Gastrocnemius medialis (tissue), 4 donors: ENCODE measurements around the gene HTR3A. TPM values are rescaled to one million over a fixed set of nuclear protein-coding genes. Genes with fewer than 3 reads are reported as not detected.

Source experiments
- ATAC-seq, 2 donors: fragments of 150-250 bp; one replicate each; pipeline ENCODE4 v1.9.1; 2016
- DNase-seq, 2 donors: peaks; one replicate each; pipeline ENCODE4 v3.0.0-alpha.2; 2019
- H3K27ac ChIP-seq, 4 donors: fragments of 200-600 bp; sonication (generic); 1 replicate in 1 of 4; 2 replicates in 3 of 4; pipeline ENCODE4 v1.5.1; 2016 to 2018; ENCODE audit warnings: mild to moderate bottlenecking in 2 of 4, moderate library complexity in 1 of 4
- H3K27me3 ChIP-seq, 3 donors: fragments of 200-600 bp; sonication (generic) in 2 of 3; 1 replicate in 1 of 3; 2 replicates in 2 of 3; pipeline versions ENCODE4 v1.5.1 to v1.6.0; 2016 to 2019; ENCODE audit warnings: mild to moderate bottlenecking in 1 of 3, moderate library complexity in 1 of 3
- H3K36me3 ChIP-seq, 2 donors: fragments of 200-600 bp; sonication (generic) in 1 of 2; one replicate each; pipeline ENCODE4 v1.5.1; 2017 to 2018
- H3K4me1 ChIP-seq, 2 donors: fragments of 200-600 bp; sonication (generic) in 1 of 2; one replicate each; pipeline ENCODE4 v1.5.1; 2016 to 2017; ENCODE audit warnings: mild to moderate bottlenecking in 2 of 2
- H3K4me3 ChIP-seq, 4 donors: fragments of 200-600 bp; sonication (generic) in 3 of 4; 1 replicate in 1 of 4; 2 replicates in 3 of 4; pipeline ENCODE4 v1.5.1; 2016 to 2019; ENCODE audit warnings: mild to moderate bottlenecking in 2 of 4
- H3K9me3 ChIP-seq, 3 donors: fragments of 200-600 bp; sonication (generic) in 2 of 3; 1 replicate in 1 of 3; 2 replicates in 2 of 3; pipeline ENCODE4 v1.5.1; 2016 to 2019
- CTCF ChIP-seq, 5 experiments: fragments of 450-650 bp in 3 of 5; fragments of 200-600 bp in 2 of 5; sonication (generic) in 2 of 5; IDR thresholded peaks in 4 of 5; conservative IDR thresholded peaks in 1 of 5; 1 replicate in 4 of 5; 2 replicates in 1 of 5; pipeline ENCODE4 v1.5.1; 2016 to 2019; ENCODE audit warnings: antibody characterized with exemption in 5 of 5, mild to moderate bottlenecking in 3 of 5, moderate library complexity in 3 of 5
- POLR2A ChIP-seq, 2 donors: fragments of 450-650 bp; IDR thresholded peaks; one replicate each; pipeline ENCODE4 v1.6.1; 2017; ENCODE audit warnings: antibody characterized with exemption in 2 of 2, mild to moderate bottlenecking in 2 of 2, moderate library complexity in 2 of 2
- in situ Hi-C, 4 donors: fragments of 200-750 bp; cut with MboI; loops; one replicate each; pipeline versions ENCODE4 v1.15.0 to v1.8.0; 2017; ENCODE audit warnings: low sequenced_read_pairs in 4 of 4
- intact Hi-C: fragments of 100-400 bp; cut with DNase I; formaldehyde crosslinking; loops from one replicate; pipeline ENCODE4 v1.15.1; 2023; ENCODE audit warnings: low total_unique reads
- total RNA-seq, 4 donors: library from RNA; depleted of rRNA; stranded (reverse); fragments of >200 nt; gene quantifications; one replicate each; pipeline versions ENCODE4 v1.1.0 to v1.2.3, GENCODE V29; 2016

Gene HTR3A
- total RNA-seq, 4 donors from 2014 or later, result not detected

DNA sequence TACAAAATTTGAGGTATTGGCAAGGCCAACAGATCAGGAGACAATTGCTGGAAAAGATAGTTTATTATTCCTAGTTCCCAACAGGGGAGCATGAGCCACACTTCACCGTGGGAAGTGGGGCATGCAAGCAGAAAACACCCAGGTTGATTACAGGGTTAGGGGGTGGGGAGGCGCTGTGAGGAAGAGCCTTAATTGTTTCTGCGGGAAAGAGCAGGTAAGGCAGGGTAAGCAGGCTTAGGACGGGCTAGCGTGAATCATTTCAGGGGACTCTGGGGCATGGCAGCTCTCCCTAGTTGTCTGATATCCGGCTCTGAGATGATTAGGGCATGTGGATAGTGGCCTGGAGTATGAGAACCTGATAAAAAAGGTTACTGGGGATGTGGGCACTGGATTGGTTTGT, 20.7 kb upstream of the HTR3A start:
- intact Hi-C loops, result no loop called here
- Histone ChIP-seq H3K9me3 (no peaks in the 10 kb centered on the region), H3K27ac (no peak overlapping the region), H3K4me1 (no peaks in the 10 kb centered on the region), H3K4me3 (no peak overlapping the region), H3K27me3 (peaks cover 7 to 12% (median 8%) of the 10 kb centered on the region in 3 donors), H3K36me3 (no peaks in the 10 kb centered on the region)
- TF ChIP-seq POLR2A (IDR thresholded peaks at IDR 0.05) (no peak), CTCF (IDR thresholded peaks at IDR 0.05 in 4 of 5, conservative IDR thresholded peaks at IDR 0.05 in 1 of 5) (no peak)
- no peak for DNase-seq
- in situ Hi-C loops, result no loop called here
- ATAC-seq, result no peak

- no peak for ATAC-seq
- in situ Hi-C loops, result no loop called here
Measured at GRCh38 chr11:113956986-113957385, 17.9 kb upstream of the HTR3A start.

GRCh38 chr11:113960702-113961330, 14.1 kb upstream of the HTR3A start:
- Histone ChIP-seq H3K4me1 (no peaks in the 10 kb centered on the region), H3K9me3 (no peaks in the 10 kb centered on the region), H3K27ac (no peak overlapping the region), H3K4me3 (no peak overlapping the region), H3K27me3 (no peaks in the 10 kb centered on the region), H3K36me3 (no peaks in the 10 kb centered on the region)
- DNase-seq (no peak), ATAC-seq (no peak)
- TF ChIP-seq CTCF (IDR thresholded peaks at IDR 0.05 in 4 of 5, conservative IDR thresholded peaks at IDR 0.05 in 1 of 5), result no peak
- TF ChIP-seq POLR2A (IDR thresholded peaks at IDR 0.05), result no peak
- intact Hi-C loops, result no loop called here
- in situ Hi-C loops, result no loop called here

More at GRCh38 chr11:113956986-113957385, 17.9 kb upstream of the HTR3A start:
- TF ChIP-seq POLR2A (IDR thresholded peaks at IDR 0.05) (no peak), CTCF (IDR thresholded peaks at IDR 0.05 in 4 of 5, conservative IDR thresholded peaks at IDR 0.05 in 1 of 5) (no peak)
- no peak for DNase-seq
- H3K4me3 ChIP-seq, result no peak overlapping the region
- no peaks in the 10 kb centered on the region for H3K36me3 ChIP-seq
- no peaks in the 10 kb centered on the region for H3K4me1 ChIP-seq
- intact Hi-C loops, result no loop called here
- no peaks in the 10 kb centered on the region for H3K9me3 ChIP-seq
- no peak overlapping the region for H3K27ac ChIP-seq
- H3K27me3 ChIP-seq, result peaks cover 2 to 12% (median 2%) of the 10 kb centered on the region in 3 donors

- no peak for TF ChIP-seq CTCF (IDR thresholded peaks at IDR 0.05 in 4 of 5, conservative IDR thresholded peaks at IDR 0.05 in 1 of 5)
- TF ChIP-seq POLR2A (IDR thresholded peaks at IDR 0.05), result no peak
- in situ Hi-C loops (no loop called here), intact Hi-C loops (no loop called here)
- Histone ChIP-seq H3K9me3 (no peaks in the 10 kb centered on the region), H3K27me3 (no peaks in the 10 kb centered on the region), H3K36me3 (no peaks in the 10 kb centered on the region), H3K4me3 (no peak overlapping the region), H3K27ac (no peak overlapping the region), H3K4me1 (no peaks in the 10 kb centered on the region)
- ATAC-seq (no peak), DNase-seq (no peak)
Measured at GRCh38 chr11:113967361-113967760, 7.5 kb upstream of the HTR3A start.
